HG03575 (cell line): ENCODE data around the gene RORC.

ENCODE experiments used
- ATAC-seq: cut with Tn5 transposase; IDR thresholded peaks from one replicate; pipeline ENCODE4 v1.9.1; 2021; ENCODE audit not compliant: unreplicated experiment, insufficient number of reproducible peaks, low FRiP score; ENCODE audit errors: extremely low read depth

RORC gene

GRCh38 chr1:151831256-151831591 lies 378 bp downstream of the RORC start:
- no peak for ATAC-seq

DNA sequence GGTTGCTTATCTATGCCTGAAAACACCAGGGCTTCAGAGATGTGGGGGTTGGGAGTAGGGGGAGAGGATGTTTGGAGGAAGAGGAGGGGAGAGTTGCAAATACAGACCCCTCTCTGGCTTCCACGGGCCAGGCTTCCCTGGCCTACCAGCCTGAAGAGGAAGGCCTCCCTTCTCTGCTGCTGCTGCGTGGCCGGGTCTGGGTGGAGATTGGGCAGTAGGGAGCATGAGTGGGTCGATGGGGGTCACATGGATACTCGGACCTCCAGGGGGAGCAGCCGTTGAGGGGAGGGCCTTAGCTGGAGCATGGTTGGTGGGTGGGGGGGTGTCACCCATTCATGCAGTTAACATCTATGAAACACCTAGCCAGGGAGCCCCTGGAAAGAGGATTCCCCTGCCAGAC lies 1.5 kb downstream of the RORC start:
- no peak for ATAC-seq

GRCh38 chr1:151829352-151830046 lies 2.1 kb downstream of the RORC start:
- ATAC-seq: no peak

DNA sequence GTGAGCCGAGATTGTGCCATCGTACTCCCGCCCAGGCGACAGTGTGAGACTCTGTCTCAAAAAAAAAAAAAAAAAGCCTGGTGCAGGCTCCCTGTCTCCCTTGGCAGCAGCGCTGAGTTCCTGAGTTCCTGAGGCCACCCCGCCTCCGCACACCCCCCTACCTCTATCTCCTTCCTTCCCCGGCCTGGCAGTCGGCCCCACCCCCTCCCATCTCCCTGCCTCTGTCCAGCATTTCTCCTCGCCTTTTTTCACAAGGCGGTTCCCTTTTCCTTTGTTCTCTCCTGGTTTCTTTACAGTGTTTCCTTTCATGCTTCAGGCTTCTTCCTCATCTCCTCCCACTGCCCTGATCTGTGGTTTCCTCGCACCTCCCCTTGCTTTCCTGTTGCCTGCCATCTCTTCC lies 2.7 kb downstream of the RORC start:
- no peak for ATAC-seq

DNA sequence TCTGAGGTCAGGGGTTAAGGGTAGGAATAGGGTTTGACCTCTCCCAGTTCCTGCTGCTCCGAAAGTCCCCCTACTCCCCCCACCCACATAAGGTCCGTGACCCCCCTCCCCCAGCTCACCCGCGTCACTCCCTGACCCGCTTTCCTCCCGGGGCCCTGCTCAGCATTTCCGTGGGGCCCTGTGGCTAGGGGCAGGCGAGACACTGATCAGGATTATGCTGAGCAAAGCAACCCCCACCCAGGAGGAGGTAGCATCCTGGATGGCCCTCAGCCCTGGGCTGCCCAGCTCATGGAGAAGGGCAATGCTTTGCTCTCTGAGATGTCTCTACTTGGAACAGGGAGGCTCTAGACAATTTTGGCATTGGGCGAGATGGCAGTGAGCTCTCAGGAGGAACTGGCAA lies 3.7 kb downstream of the RORC start:
- ATAC-seq: no peak

GRCh38 chr1:151825751-151826660 lies 5.6 kb downstream of the RORC start:
- no peak for ATAC-seq

DNA sequence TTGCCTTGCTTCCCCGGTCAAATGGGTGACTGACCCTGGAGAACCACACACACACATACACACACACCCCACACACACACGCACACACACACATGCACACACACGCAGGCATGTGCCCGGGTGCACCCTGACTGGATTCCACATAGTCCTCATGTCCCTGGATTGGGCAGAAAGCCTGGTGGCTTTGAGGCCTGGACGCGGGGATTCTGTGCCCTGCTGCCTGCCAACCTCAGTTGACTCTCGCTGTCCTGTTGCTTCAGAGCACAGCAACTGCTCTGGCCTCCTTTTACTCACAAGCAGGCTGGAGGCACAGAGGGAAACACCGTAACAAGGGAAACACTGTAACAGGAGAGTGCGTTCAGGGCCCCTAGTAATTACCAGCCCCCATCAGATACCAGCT lies 6.4 kb downstream of the RORC start:
- ATAC-seq: no peak

DNA sequence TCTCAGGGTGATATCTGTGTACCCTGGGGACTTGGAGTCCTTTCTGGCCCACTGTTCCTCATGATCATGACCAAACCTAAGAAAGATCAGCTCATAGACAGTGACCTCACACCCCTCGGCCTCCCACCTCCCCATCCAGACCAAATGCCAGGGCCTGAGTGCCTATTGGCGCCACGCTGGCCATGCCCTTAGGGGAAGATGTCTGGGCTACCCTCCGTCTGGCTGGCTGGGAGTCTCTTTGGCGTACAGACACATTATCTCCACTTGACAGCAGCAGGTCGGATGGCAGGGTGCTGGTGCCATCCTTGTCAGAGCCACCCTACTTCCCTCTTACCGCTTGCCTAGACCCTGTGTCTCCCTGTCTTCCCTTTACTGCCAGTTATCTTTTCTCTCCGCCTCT lies 8.4 kb downstream of the RORC start:
- ATAC-seq: no peak

- ATAC-seq: no peak
These were observed 9.2 kb downstream of the RORC start for GRCh38 chr1:151822404-151822803.

- ATAC-seq: no peak
These were observed 10.7 kb downstream of the RORC start for GRCh38 chr1:151820940-151821339.

- ATAC-seq: no peak
These were observed 11.5 kb downstream of the RORC start for GRCh38 chr1:151819976-151820623.

DNA sequence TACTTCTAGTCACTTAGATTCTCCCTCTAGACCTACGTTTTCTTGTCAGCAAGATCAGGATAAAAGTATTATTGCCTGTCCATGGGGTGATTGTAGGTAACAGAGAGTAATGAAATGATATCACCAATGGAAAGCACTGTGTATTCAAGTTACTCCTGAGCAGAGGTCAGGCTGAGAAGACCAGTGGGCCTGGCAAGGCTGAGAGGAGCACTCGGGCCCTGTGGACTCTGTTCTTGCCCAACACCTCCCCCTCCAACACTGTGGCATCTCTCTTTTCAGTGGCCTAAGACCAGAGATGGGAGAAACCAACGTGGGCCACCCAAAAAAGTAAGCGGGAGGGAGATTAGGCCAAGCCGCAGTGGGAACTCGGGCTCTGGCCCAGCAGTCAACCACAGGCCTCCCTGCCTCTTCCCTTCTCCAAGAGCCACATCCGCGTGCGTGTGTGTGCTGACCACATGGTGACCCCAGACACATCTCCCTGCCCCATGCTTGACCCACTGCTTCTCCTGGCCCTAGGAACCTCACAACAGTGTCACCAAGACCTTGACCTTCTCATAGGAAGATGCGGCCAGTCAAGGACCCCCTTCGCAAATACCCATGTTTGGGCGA lies 12.3 kb downstream of the RORC start:
- no peak for ATAC-seq

GRCh38 chr1:151817353-151817730 lies 14.3 kb downstream of the RORC start:
- no peak for ATAC-seq

- ATAC-seq: no peak
These were observed 14.9 kb downstream of the RORC start for GRCh38 chr1:151816548-151817352.

DNA sequence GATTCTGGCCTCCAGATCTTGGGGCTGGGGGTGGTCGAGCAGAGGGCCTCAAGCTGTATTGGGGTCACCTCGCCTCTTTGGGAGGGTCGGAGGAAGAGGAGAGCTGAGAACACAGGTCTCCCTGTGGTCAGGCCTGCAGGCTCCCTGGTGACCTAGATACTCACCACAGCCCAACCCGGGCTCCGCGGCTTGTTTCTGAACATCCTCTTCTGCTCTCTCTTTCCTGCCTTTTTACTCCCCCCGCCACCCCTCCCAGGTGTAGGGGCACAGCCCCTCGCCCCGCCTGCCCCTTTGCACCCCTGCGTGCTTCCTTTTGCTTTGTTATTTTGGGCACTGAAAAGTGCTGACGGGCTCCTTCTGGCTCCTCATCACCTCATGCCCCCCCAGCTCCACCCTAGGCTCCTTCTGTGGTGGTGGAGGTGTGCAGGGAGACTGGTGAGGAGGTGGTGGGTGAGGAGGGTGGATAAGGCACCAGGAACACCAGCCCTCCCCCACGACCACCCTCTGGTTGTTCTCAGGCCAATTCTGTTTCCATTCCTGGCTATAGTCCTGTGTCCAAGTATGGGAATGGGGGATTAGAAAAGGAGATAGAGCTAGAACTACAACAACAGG lies 15.8 kb downstream of the RORC start:
- no peak for ATAC-seq

- ATAC-seq: no peak
These were observed 16.5 kb downstream of the RORC start for GRCh38 chr1:151814971-151815545.

GRCh38 chr1:151814426-151814825 lies 17.2 kb downstream of the RORC start:
- no peak for ATAC-seq

- no peak for ATAC-seq
These were observed 18.2 kb downstream of the RORC start for GRCh38 chr1:151813271-151813977.
